Measurements from ENCODE around the gene SAE1.
"Not testable (repeated sequence)": the region's sequence is repeated elsewhere in the genome, so short reads cannot be mapped to it uniquely, and the experiment has no call there.

SAE1 gene

DNA sequence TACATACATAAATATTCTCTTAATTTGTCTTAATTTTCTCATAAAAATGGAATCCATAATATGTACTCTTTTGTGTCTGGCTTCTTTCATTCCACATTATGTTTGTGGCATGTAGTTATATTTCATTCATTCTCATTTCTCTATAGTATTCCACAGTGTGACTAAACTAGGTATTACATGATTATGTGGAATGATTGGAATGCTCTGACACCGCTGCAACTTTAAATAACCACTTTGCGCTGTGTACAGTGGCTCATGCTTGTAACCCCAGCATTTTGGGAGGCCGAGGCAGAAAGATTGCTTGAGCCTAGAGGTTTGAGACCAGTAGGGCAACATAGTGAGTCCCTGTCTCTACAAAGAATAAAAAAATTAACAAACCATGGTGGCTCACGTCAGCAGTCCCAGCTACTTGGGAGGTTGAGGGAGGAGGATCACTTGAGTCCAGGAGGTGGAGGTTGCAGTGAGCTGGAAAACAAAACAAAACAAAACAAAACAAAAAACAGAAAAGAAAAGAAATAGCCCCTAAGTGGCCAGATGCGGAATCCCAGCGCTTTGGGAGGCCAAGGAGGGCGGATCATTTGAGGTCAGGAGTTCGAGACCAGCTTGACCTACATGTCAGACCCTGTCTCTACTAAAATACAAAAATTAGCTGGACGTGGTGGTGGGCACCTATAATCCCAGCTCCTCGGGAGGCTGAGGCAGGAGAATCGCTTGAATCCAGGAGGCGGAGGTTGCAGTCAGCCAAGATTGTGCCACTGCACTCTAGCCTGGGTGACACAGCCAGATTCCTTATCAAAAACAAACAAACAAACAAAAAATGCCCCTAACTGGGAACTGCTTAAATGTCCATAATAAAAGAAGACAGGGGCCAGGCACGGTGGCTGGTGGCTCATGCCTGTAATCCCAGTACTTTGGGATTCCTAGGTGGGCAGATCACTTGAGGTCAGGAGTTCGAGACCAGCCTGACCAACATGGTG lies 8.0 kb upstream of the SAE1 start:
- no peak for DNase-seq (ENCODE audit: low read depth, low spot score)
- no peak overlapping the region for H3K4me3 ChIP-seq (ENCODE audit: low read length)

DNA sequence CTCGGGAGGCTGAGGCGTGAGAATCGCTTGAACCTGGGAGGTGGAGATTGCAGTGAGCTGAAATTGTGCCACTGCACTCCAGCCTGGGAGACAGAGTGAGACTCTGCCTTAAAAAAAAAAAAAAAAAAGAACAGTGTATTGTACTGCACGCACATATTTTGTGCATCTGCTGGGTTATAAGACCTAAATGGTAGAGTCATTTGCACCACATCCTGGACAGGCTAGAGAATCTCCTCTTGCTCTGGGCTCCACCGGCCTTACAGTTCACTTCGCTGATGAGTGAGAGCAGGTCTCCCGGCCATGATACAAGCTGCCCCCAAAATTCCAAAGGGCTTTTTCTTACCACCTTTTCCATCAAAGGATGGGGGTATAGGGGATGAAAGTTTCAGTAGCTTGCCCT lies 7.2 kb upstream of the SAE1 start:
- H3K4me3 ChIP-seq (ENCODE audit: low read length), result no peak overlapping the region
- DNase-seq (ENCODE audit: low read depth, low spot score), result no peak

DNA sequence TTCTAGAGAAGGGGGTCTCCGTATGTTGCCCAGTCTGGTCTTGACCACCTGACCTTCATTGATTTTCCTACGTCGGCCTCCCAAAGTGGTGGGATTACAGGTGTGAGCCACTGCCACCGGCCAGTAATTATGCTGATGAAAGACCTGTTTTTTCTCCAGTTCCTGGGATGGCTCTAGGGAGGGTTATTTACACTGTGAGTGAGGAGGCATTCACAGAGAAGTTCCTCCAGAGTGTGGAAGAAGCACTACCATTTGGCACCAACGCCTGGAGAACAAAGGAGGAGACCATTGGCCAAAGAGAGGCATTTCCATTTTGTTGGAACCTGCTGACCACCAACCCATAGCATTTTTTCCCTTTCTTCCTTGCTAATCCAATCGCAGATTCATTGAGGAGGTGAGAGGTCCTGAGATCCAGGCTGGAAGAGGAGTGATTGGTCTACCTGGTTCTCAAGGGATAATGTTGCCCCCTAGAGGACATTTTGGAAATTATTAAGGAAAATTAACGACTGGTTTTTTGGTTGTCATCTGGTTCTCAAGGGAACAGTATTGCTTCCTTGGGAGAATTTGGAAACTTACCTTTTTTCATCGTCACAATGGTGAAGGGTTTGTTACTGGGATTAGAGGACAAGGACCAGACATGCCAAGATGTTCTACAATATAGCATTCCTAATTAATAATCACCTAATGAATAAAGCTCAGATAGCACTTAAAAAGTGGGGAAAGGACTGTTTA lies 5.5 kb upstream of the SAE1 start:
- peak; percentile 61 for DNase-seq (ENCODE audit: low read depth, low spot score)
- no peak overlapping the region for H3K4me3 ChIP-seq (ENCODE audit: low read length)

DNA sequence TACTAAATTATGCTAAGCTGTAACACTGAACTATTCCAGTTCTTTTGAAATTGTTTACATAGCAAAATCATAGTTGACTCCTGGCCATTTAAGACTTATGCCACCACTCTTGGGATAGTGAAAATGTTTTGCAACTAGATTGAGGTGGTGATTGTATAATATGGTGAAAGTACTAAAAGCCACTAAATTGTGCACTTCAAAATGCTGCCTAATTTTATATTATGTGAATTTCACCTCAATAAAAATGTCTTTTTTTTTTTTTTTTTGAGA lies 5.0 kb upstream of the SAE1 start:
- H3K4me3 ChIP-seq (ENCODE audit: low read length), result no peak overlapping the region
- no peak for DNase-seq (ENCODE audit: low read depth, low spot score)

DNA sequence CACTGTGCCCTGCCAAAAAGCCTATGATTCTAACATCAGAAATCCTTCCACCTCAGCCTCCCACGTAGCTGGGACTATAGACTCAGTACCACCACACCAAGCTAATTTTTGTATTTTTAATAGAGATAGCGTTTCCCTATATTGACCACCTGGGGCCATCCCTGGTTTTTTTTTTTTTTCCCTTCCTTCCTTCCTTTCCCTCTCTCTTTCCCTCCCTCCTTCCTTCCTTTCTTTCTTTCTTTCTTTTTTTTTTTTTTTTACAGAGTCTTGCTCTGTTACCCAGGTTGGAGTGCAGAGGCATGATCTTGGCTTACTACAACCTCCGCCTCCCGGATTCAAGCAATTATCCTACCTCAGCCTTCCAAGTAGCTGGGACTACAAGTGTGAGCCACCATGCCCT lies 1.1 kb upstream of the SAE1 start:
- DNase-seq (ENCODE audit: low read depth, low spot score), result no peak
- no peak overlapping the region for H3K4me3 ChIP-seq (ENCODE audit: low read length)

DNA sequence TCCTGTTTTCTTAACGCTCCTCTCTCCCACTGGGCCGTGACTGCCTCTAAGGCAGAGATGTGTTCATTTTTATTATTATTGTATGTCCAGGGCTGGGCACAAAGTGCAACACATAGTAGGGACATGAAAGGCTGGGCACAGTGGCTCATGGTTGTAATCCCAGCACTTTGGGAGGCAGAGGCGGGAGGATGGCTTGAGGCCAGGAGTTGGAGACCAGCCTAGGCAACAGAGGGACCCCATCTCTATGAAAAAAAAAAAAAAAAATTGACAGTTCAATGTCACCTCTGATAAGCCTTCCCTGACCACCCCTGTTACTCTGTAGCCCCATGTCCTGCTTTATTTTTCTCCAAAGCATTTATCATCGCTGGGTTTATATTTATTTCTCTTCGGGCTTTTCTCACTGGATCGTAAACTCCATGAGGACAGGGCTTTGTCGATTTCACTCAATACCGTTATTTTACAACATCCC lies 481 bp upstream of the SAE1 start:
- H3K4me3 ChIP-seq (ENCODE audit: low read length), result 0 out of 2 replicates have a peak overlapping the region, but pooled peaks have one; percentile 98

DNA sequence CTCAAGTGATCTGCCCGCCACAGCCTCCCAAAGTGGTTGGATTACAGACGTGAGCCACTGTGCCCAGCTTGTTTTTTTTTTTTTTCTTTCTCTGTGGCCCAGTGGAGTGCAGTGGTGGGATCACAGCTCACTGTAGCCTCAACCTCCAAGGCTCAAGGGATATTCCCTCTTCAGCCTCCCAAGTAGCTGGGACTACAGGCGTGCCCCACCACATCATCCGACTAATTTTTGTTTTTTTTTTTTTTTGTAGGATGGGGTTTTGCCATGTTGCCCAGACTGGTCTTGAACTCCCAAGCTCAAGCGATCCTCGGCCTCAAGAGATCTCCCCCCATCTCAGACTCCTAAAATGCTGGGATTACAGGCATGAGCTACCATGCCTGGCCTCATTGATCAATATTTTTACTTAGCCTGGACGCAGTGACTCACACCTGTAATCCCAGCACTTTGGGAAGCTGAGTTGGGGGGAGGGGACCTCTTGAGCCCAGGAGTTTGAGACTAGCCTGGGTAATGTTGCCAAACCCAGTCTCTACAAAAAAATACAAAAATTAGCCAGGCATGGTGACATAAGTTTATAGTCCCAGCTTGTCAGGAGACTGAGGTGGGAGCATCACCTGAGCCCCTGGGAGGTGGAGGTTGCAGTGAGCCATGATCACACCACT lies 1.7 kb downstream of the SAE1 start:
- peak overlapping the region; percentile 98 for H3K4me3 ChIP-seq (ENCODE audit: low read length)
- no peak for DNase-seq (ENCODE audit: low read depth, low spot score)

More for the DNA sequence above, 481 bp upstream of the SAE1 start:
- DNase-seq (ENCODE audit: low read depth, low spot score), result no peak

DNA sequence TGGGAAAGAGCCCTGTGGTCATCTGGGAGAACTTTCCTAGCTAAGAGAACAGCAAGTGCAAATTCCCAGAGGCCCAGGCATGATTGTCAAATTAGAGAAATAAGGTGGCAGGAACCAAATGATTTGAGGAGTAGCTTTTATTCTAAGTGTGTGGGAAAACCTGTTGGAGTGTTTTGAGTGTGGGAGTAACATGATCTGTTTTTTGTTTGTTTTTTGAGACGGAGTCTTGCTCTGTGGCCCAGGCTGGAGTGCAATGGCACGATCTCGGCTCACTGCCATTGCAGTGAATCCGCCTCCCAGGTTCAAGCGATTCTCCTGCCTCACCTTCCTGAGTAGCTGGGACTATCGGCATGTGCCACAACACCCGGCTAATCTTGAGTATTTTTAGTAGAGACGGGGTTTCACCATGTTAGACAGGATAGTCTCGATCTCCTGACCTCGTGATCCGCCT lies 2.4 kb downstream of the SAE1 start:
- DNase-seq (ENCODE audit: low read depth, low spot score), result no peak
- no peak overlapping the region for H3K4me3 ChIP-seq (ENCODE audit: low read length)

DNA sequence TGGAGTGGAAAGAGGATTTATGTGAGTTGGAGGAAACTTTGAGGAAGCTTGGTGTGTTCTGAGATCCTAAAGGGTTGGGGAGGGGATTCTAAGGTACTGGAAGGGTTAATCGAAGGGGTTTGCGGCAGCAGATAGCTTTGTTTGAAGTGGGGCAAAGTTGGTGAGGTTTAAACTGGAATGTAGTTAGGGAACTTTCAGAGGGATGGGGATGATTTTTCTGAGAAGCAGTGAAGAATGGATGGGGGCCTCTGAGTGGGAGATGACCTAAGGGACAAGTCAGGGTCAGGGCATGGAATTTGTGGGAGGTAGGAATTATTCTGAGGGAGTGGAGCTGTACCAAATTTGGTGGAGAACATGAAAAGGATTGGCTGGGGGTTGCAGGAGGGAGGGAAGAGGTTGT lies 3.9 kb downstream of the SAE1 start:
- DNase-seq (ENCODE audit: low read depth, low spot score), result no peak
- H3K4me3 ChIP-seq (ENCODE audit: low read length), result no peak overlapping the region

DNA sequence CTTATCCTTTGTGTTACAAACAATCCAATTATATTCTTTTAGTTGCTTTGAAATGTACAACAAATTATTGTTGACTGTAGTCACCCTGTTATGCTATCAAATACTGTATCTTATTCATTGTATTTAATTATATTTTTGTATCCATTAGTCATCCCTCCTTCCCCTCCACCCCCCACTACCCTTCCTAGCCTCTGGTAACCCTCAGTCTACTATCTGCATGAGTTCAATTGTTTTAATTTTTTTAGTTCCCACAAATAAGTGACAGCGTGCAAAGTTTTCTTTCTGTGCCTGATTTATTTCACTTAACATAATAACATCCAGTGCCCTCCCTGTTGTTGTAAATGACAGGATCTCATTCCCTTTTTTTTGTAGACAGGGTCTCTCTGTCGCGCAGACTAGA lies 4.5 kb downstream of the SAE1 start:
- no peak for DNase-seq (ENCODE audit: low read depth, low spot score)
- no peak overlapping the region for H3K4me3 ChIP-seq (ENCODE audit: low read length)

DNA sequence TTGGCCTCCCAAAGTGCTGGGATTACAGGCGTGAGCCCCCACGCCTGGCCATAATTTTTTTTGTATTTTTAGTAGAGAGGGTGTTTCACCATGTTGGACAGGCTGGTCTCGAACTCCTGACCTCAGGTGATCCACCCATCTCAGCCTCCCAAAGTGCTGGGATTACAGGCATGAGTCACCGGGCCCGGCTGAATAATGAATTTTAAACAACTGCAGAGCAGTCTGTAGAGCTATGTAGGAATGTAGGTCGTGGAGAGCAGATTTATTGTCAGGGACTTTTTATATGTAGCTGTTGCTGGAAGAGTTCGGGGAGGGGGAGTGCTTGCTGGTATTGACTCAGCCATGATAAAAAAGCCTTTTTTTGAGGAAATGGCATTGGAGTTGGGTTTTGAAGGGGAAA lies 10.6 kb downstream of the SAE1 start:
- not testable (repeated sequence) for H3K4me3 ChIP-seq (ENCODE audit: low read length); DNase-seq (ENCODE audit: low read depth, low spot score)

DNA sequence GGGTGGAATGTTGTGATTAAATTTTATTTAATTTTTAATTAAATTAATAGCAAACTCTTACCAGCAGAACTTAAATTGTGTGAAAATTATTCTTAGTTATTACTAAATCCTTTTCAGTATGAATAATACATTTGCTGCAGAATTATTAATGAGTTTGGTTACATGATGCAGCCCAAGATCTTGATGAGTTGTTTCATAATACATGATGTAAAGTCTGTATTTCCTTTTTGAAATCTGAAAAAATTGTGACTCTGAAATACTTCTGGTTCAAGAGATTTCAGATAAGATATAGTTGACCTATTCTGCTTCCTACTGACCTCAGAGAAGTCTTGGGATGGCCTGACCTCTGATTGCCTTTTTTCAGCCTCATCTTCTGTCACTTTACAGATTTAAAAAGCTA lies 11.1 kb downstream of the SAE1 start:
- no peak for DNase-seq (ENCODE audit: low read depth, low spot score)
- no peak overlapping the region for H3K4me3 ChIP-seq (ENCODE audit: low read length)

DNA sequence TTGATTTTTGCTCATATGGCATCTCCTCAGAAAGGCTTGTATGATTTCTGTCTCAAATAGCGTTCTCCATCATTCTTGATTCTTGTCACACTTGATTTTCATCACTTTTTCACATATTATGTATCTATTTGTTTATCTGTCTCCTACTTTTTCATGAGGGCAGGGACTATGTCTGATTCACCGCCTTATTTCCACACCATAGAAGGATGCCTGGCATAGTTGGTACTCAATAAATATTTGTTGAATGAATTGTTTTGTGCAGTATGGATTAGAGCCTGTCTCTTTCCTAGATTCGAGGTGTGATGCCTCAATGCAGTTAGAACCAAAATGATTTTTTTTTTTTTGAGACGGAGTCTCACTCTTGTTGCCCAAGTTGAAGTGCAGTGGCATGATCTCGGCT lies 12.1 kb downstream of the SAE1 start:
- no peak for DNase-seq (ENCODE audit: low read depth, low spot score)
- H3K4me3 ChIP-seq (ENCODE audit: low read length), result no peak overlapping the region

DNA sequence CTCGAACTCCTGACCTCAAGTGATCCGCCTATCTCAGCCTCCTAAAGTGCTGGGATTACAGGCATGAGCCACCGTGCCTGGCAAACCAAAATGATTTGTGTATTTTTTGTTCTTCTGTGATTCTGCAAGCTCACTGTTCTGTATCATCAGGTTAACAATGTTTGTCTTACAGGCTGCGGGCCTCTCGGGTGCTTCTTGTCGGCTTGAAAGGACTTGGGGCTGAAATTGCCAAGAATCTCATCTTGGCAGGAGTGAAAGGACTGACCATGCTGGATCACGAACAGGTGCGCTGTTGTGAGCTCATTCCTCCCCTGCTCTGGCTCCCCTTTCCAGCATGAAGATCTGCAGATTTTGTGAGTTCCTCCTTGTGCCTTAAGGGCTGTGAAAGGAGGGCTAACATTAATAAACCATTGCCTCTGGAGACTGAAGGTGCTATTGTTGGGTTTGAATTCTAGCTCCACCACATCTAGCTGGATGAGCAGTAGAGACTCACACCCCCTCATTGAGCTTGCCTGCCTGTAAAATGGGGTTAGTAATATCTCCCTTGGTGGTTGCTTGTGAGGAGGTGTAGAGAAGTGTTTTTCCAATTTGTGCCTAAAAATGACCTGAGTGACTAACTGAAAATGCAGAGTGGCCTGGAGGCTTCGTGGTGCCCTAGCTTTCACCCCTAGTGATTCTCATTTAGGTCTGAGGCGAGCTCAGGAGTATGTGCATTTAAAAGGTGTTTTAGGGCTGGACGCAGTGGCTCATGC lies 12.9 kb downstream of the SAE1 start:
- no peak overlapping the region for H3K4me3 ChIP-seq (ENCODE audit: low read length)
- no peak for DNase-seq (ENCODE audit: low read depth, low spot score)

DNA sequence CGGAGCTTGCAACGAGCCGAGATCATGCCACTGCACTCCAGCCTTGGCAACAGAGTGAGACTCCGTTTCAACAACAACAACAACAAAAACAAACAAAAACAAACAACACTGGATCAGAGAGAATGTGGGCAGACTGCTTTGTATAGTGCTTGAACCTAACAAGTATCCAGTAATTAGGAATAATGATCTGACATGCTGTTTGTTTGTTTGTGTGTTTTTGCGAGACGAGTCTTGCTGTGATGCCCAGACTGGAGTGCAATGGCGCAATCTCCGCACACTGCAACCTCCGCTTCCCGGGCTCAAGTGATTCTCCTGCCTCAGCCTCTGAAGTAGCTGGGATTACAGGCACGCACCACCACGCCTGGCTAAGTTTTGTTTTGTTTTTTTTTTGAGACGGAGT lies 14.0 kb downstream of the SAE1 start:
- no peak overlapping the region for H3K4me3 ChIP-seq (ENCODE audit: low read length)
- DNase-seq (ENCODE audit: low read depth, low spot score), result no peak

DNA sequence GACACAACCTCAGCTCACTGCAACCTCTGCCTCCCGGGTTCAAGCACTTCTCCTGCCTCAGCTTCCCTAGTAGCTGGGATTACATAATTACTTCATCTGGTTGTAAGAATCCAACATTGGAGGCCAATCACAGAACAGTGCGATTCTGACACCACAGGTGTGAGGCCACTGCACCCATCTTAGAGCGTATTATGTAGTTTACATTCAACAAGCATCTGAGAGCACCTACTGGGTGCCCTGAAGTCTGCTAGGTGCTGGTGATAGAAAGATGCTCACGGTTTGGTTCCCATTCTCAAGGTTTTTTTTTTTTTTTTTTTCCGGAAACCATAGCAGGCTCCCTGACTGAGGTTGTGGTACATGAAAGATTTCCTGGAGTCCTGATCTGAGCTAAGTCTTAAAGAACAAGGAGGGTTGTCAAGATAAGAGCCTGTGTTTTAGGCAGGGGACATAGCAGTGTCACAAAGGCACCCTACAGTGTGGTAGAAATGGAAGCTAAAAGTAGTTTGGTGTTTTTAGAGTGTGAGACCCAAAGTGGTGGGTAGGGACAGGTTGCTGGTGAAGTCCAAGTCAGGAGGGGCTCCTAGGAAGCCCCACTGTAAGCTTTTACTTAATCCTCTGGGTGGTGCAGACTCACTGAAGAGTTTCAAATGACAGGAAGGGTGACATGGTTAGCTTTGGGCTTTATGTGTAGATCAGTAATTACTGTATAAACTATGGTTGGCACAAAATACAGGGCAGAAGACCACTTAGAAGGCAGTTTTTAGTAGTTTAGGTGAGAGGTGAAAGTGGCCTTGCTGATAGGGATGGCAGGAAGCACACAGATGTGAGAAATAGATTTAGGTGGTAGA lies 15.2 kb downstream of the SAE1 start:
- H3K4me3 ChIP-seq (ENCODE audit: low read length), result no peak overlapping the region
- peak; percentile 91 for DNase-seq (ENCODE audit: low read depth, low spot score)

DNA sequence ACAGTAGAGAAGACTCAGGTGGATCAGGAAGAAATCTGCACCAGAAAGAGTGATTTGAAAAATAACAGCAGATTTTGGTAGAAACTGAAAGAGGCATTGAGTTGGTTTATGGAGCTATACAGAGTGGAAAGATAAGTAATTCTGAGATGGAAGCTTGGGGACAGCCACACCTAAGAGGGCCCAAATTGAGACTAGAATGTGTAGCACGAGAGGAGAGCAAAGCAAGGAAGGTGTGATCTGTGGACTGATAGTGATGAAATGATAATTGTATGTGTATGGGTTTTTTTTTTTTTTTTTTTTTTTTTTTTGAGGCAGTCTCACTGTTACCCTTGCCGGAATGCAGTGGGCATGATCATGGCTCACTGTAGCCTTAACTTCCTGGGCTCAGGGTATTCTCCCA lies 16.3 kb downstream of the SAE1 start:
- H3K4me3 ChIP-seq (ENCODE audit: low read length), result no peak overlapping the region
- DNase-seq (ENCODE audit: low read depth, low spot score), result no peak

DNA sequence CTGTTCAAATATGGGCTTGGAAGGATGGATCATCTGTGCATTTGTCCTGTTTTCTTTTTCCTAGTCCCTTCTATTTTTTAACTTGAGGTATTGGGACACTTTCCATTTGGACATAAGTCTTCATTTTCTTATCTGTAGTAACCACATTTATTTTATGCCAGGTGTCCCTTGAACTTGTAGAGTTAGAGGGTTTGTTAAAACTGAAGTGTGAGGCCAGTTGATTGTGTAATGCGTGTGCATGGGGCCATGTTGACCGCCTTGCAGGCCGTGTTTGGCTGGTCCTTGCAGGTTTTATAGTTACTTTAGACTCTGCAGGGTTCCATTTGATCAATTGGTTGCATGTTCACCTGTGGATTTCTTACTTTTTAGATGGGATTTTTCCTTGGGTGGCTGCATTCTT lies 21.0 kb downstream of the SAE1 start:
- H3K4me3 ChIP-seq (ENCODE audit: low read length), result no peak overlapping the region
- no peak for DNase-seq (ENCODE audit: low read depth, low spot score)
